Liver (tissue), 9 donors: Measurements from ENCODE around the gene SGMS1. TPM values are rescaled to one million over a fixed set of nuclear protein-coding genes. Genes with fewer than 3 reads are reported as not detected.

Experiments used
- DNase-seq: peaks from one replicate; pipeline ENCODE4 v3.0.0-alpha.2; 2017; ENCODE audit warnings: low spot score
- H3K27ac ChIP-seq, 2 donors: one replicate each; pipeline ENCODE4 v1.7.0; 2013; ENCODE audit warnings: inconsistent platforms in 2 of 2, low read length in 2 of 2, control low read depth in 1 of 2, low read depth in 1 of 2, mild to moderate bottlenecking in 1 of 2
- H3K27me3 ChIP-seq, 4 donors: one replicate each; pipeline versions ENCODE4 v1.6.1 to v1.7.0; 2013; ENCODE audit warnings: low read length in 3 of 4, inconsistent platforms in 1 of 4, mild to moderate bottlenecking in 1 of 4, moderate library complexity in 1 of 4; ENCODE audit not compliant: control insufficient read depth in 4 of 4, insufficient read depth in 4 of 4
- H3K36me3 ChIP-seq, 4 donors: one replicate each; pipeline versions ENCODE4 v1.6.1 to v1.7.0; 2013; ENCODE audit warnings: low read length in 3 of 4, mild to moderate bottlenecking in 3 of 4, low read depth in 1 of 4, moderate library complexity in 1 of 4; ENCODE audit not compliant: control insufficient read depth in 4 of 4, insufficient read depth in 3 of 4
- H3K4me1 ChIP-seq, 4 donors: one replicate each; pipeline versions ENCODE4 v1.6.1 to v1.7.0; 2013; ENCODE audit warnings: low read length in 3 of 4, mild to moderate bottlenecking in 3 of 4, moderate library complexity in 1 of 4; ENCODE audit not compliant: control insufficient read depth in 4 of 4, insufficient read depth in 4 of 4
- H3K4me3 ChIP-seq, 3 donors: one replicate each; pipeline versions ENCODE4 v1.6.1 to v1.7.0; 2013; ENCODE audit warnings: low read length in 3 of 3, control low read depth in 1 of 3, low read depth in 1 of 3, mild to moderate bottlenecking in 1 of 3
- H3K9ac ChIP-seq, 2 donors: one replicate each; pipeline ENCODE4 v1.7.0; 2013; ENCODE audit warnings: low read length in 2 of 2, mild to moderate bottlenecking in 2 of 2, moderate library complexity in 2 of 2, control low read depth in 1 of 2, low read depth in 1 of 2
- H3K9me3 ChIP-seq, 4 donors: one replicate each; pipeline versions ENCODE4 v1.6.1 to v1.7.0; 2013; ENCODE audit warnings: low read length in 3 of 4; ENCODE audit not compliant: control insufficient read depth in 4 of 4
- EGR1 ChIP-seq, 2 donors: IDR thresholded peaks; 2 replicates each; pipeline ENCODE4 v1.6.1; 2016 to 2018; ENCODE audit warnings: antibody characterized with exemption in 2 of 2, low read depth in 2 of 2
- FOXA1 ChIP-seq: IDR thresholded peaks from 2 replicates; pipeline ENCODE4 v1.6.1; 2016; ENCODE audit warnings: antibody characterized with exemption
- FOXA2 ChIP-seq: IDR thresholded peaks from 2 replicates; pipeline ENCODE4 v1.6.1; 2016; ENCODE audit warnings: antibody characterized with exemption
- GABPA ChIP-seq, 2 donors: IDR thresholded peaks in 1 of 2; conservative IDR thresholded peaks in 1 of 2; 2 replicates each; pipeline ENCODE4 v1.6.1; 2016; ENCODE audit warnings: antibody characterized with exemption in 2 of 2, mild to moderate bottlenecking in 1 of 2, moderate library complexity in 1 of 2
- HNF4A ChIP-seq, 2 donors: conservative IDR thresholded peaks; 2 replicates each; pipeline ENCODE4 v1.6.1; 2016; ENCODE audit warnings: antibody characterized with exemption in 2 of 2, mild to moderate bottlenecking in 2 of 2
- HNF4G ChIP-seq: IDR thresholded peaks from 2 replicates; pipeline ENCODE4 v1.6.1; 2016; ENCODE audit warnings: antibody characterized with exemption
- JUND ChIP-seq, 2 donors: IDR thresholded peaks; 2 replicates each; pipeline ENCODE4 v1.6.1; 2016; ENCODE audit warnings: antibody characterized with exemption in 2 of 2
- NR2F2 ChIP-seq: IDR thresholded peaks from 2 replicates; pipeline ENCODE4 v1.6.1; 2016; ENCODE audit warnings: antibody characterized with exemption
- RXRA ChIP-seq, 2 donors: IDR thresholded peaks; 2 replicates each; pipeline ENCODE4 v1.6.1; 2017 to 2018; ENCODE audit warnings: antibody characterized with exemption in 2 of 2, mild to moderate bottlenecking in 1 of 2
- TAF1 ChIP-seq: conservative IDR thresholded peaks from 2 replicates; pipeline ENCODE4 v1.6.1; 2016; ENCODE audit warnings: antibody characterized with exemption, mild to moderate bottlenecking
- YY1 ChIP-seq: IDR thresholded peaks from 2 replicates; pipeline ENCODE4 v1.6.1; 2016; ENCODE audit warnings: antibody characterized with exemption, mild to moderate bottlenecking
- WGBS: extraction: QIAGEN DNeasy Blood & Tissue Kit; methylation state at CpG from one replicate; pipeline ENCODE4 v1.1.7; 2013; 5-methylcytosine and 5-hydroxymethylcytosine counted together
- polyA plus RNA-seq, 2 donors: library from polyadenylated mRNA; stranded (reverse) in 1 of 2; unstranded in 1 of 2; fragments of 200-250 nt in 1 of 2; fragments of >200 nt in 1 of 2; fragmentation: Nextera tagmentation in 1 of 2; extraction: Ambion mirVana in 1 of 2; gene quantifications; one replicate each; pipeline versions ENCODE4 v1.2.1 to v1.2.3, GENCODE V29; 2013 to 2015
- total RNA-seq, 2 donors: library from RNA; depleted of rRNA; stranded (reverse); fragments of >200 nt; gene quantifications; one replicate each; pipeline ENCODE4 v1.2.3, GENCODE V29; 2014
- TF ChIP-seq, protein P1 (sequence below): IDR thresholded peaks from 2 replicates; pipeline ENCODE4 v1.6.1; 2016; ENCODE audit warnings: antibody characterized with exemption
- TF ChIP-seq, protein P2 (sequence below): IDR thresholded peaks from 2 replicates; pipeline ENCODE4 v1.6.1; 2016; ENCODE audit warnings: antibody characterized with exemption, mild to moderate bottlenecking
- TF ChIP-seq, protein P3 (sequence below): IDR thresholded peaks from 2 replicates; pipeline ENCODE4 v1.6.1; 2016; ENCODE audit warnings: antibody characterized with exemption
- TF ChIP-seq, protein P4 (sequence below): IDR thresholded peaks from 2 replicates; pipeline ENCODE4 v1.6.1; 2016; ENCODE audit warnings: antibody characterized with exemption
- TF ChIP-seq, protein P5 (sequence below): fragments of 150-350 bp; IDR thresholded peaks from 2 replicates; pipeline ENCODE4 v1.5.1; 2017; ENCODE audit warnings: improper control_type of control experiment, low read depth, low read length; ENCODE audit not compliant: missing input control
- donor health status: healthy.
- donor health status: healthy.
- donor health status: healthy.
- donor health status: healthy.
- donor health status: healthy.

The SGMS1 gene
- total and polyA plus RNA-seq, 4 donors = 6.8 to 98.2 (median 21.1) TPM

DNA sequence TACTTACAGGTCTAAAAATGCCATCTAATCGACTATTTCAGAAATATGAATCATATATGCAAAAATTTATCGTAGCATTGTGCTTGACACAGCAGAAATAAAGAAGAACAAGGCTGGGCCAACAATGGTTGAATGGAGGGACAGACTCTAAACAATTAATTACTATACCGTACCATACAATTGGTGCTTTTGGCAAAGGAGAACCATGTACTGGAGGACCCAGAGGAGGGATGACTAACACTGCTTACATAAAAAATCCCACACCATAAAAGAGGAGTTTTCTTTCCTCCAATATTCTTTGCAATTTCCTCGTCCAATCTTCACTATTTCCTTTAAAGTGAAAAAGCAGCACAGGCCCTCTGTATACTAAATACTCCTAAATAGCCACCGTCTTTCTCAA lies 94.1 kb downstream of the SGMS1 start:
- H3K9me3 ChIP-seq = no peaks in the 10 kb centered on the region
- no peak overlapping the region for H3K4me3 ChIP-seq
- WGBS = 94% methylated on average over 5 of the region's 5 CpGs
- DNase-seq = no peak
- no peak overlapping the region for H3K9ac ChIP-seq
- H3K4me1 ChIP-seq = no peaks in the 10 kb centered on the region
- no peak for TF ChIP-seq NR2F2
- TF ChIP-seq JUND (IDR thresholded peaks at IDR 0.05) = no peak
- TF ChIP-seq, protein P1, sequence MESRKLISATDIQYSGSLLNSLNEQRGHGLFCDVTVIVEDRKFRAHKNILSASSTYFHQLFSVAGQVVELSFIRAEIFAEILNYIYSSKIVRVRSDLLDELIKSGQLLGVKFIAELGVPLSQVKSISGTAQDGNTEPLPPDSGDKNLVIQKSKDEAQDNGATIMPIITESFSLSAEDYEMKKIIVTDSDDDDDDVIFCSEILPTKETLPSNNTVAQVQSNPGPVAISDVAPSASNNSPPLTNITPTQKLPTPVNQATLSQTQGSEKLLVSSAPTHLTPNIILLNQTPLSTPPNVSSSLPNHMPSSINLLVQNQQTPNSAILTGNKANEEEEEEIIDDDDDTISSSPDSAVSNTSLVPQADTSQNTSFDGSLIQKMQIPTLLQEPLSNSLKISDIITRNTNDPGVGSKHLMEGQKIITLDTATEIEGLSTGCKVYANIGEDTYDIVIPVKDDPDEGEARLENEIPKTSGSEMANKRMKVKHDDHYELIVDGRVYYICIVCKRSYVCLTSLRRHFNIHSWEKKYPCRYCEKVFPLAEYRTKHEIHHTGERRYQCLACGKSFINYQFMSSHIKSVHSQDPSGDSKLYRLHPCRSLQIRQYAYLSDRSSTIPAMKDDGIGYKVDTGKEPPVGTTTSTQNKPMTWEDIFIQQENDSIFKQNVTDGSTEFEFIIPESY = no peak
- TF ChIP-seq FOXA2 = no peak
- no peak for TF ChIP-seq FOXA1
- no peak for TF ChIP-seq YY1
- TF ChIP-seq RXRA (IDR thresholded peaks at IDR 0.05) = no peak
- TF ChIP-seq, protein P2, sequence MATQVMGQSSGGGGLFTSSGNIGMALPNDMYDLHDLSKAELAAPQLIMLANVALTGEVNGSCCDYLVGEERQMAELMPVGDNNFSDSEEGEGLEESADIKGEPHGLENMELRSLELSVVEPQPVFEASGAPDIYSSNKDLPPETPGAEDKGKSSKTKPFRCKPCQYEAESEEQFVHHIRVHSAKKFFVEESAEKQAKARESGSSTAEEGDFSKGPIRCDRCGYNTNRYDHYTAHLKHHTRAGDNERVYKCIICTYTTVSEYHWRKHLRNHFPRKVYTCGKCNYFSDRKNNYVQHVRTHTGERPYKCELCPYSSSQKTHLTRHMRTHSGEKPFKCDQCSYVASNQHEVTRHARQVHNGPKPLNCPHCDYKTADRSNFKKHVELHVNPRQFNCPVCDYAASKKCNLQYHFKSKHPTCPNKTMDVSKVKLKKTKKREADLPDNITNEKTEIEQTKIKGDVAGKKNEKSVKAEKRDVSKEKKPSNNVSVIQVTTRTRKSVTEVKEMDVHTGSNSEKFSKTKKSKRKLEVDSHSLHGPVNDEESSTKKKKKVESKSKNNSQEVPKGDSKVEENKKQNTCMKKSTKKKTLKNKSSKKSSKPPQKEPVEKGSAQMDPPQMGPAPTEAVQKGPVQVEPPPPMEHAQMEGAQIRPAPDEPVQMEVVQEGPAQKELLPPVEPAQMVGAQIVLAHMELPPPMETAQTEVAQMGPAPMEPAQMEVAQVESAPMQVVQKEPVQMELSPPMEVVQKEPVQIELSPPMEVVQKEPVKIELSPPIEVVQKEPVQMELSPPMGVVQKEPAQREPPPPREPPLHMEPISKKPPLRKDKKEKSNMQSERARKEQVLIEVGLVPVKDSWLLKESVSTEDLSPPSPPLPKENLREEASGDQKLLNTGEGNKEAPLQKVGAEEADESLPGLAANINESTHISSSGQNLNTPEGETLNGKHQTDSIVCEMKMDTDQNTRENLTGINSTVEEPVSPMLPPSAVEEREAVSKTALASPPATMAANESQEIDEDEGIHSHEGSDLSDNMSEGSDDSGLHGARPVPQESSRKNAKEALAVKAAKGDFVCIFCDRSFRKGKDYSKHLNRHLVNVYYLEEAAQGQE = no peak
- no peak for TF ChIP-seq GABPA (IDR thresholded peaks at IDR 0.05 in 1 of 2, conservative IDR thresholded peaks at IDR 0.05 in 1 of 2)
- TF ChIP-seq TAF1 = no peak
- TF ChIP-seq, protein P3, sequence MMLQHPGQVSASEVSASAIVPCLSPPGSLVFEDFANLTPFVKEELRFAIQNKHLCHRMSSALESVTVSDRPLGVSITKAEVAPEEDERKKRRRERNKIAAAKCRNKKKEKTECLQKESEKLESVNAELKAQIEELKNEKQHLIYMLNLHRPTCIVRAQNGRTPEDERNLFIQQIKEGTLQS = no peak
- H3K27ac ChIP-seq = no peak overlapping the region
- no peaks in the 10 kb centered on the region for H3K27me3 ChIP-seq
- H3K36me3 ChIP-seq = no peaks in the 10 kb centered on the region

DNA sequence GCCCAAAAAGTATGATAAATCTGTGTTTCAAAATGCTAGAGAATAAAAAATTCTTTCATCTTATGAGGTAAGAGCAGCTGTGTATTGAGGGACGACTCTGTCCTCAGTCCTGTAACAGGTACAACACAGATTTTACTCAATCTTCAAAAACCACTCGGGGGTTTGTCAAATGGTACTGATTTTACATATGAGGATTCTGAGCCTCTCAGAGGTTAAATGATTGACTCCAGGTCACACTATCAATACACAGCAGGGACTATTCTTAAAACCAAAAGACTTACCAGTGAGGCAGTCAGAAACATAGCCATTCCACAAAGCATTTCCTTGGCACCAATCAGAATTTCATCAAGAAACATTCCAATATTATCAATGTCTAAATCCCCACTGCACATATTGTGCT lies 95.5 kb downstream of the SGMS1 start:
- H3K9me3 ChIP-seq = no peaks in the 10 kb centered on the region
- no peak overlapping the region for H3K9ac ChIP-seq
- H3K27me3 ChIP-seq = no peaks in the 10 kb centered on the region
- DNase-seq = no peak
- 96% methylated on average over 2 of the region's 2 CpGs for WGBS
- H3K36me3 ChIP-seq = no peaks in the 10 kb centered on the region
- no peaks in the 10 kb centered on the region for H3K4me1 ChIP-seq
- TF ChIP-seq HNF4G (no peak), HNF4A (conservative IDR thresholded peaks at IDR 0.05) (no peak), EGR1 (IDR thresholded peaks at IDR 0.05; ENCODE audit: low read depth in 2 of 2) (no peak)
- no peak overlapping the region for H3K4me3 ChIP-seq
- no peak overlapping the region for H3K27ac ChIP-seq

DNA sequence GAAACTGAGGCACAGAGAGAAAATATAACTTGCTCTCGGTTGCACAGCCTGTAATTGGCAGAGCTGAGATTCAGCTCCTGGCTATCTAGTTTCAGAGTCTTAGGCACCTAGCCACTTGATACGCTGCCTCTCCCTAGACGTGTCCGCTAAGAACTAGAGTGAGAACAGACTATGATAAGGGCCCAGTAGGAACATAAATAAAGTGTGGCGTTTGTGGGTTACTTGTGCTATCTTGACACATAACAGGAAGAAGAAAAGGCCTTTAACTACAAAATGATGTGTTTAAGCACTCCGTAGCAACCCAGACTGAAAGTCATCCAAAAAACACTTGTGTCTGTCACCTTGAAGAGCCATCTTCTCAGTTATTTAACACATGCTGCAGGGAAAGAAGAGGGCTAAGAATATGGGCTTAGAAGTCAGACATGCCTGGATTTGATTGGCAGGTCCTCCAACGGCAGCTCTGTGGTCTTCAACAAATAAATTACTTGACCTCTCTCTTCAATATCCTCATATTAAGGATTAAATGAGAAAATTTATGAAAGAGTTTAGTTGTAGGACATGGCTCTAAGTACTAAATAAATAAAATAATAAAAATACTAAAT lies 96.2 kb downstream of the SGMS1 start:
- no peaks in the 10 kb centered on the region for H3K27me3 ChIP-seq
- DNase-seq = no peak
- no peaks in the 10 kb centered on the region for H3K36me3 ChIP-seq
- H3K9ac ChIP-seq = no peak overlapping the region
- no peak for TF ChIP-seq YY1
- TF ChIP-seq, protein P3 = no peak
- TF ChIP-seq HNF4G = no peak
- TF ChIP-seq, protein P1 = no peak
- no peak for TF ChIP-seq HNF4A (conservative IDR thresholded peaks at IDR 0.05)
- TF ChIP-seq TAF1 = no peak
- no peak for TF ChIP-seq FOXA2
- no peak for TF ChIP-seq JUND (IDR thresholded peaks at IDR 0.05)
- no peak for TF ChIP-seq GABPA (IDR thresholded peaks at IDR 0.05 in 1 of 2, conservative IDR thresholded peaks at IDR 0.05 in 1 of 2)
- TF ChIP-seq, protein P4, sequence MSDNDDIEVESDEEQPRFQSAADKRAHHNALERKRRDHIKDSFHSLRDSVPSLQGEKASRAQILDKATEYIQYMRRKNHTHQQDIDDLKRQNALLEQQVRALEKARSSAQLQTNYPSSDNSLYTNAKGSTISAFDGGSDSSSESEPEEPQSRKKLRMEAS = no peak
- TF ChIP-seq, protein P5, sequence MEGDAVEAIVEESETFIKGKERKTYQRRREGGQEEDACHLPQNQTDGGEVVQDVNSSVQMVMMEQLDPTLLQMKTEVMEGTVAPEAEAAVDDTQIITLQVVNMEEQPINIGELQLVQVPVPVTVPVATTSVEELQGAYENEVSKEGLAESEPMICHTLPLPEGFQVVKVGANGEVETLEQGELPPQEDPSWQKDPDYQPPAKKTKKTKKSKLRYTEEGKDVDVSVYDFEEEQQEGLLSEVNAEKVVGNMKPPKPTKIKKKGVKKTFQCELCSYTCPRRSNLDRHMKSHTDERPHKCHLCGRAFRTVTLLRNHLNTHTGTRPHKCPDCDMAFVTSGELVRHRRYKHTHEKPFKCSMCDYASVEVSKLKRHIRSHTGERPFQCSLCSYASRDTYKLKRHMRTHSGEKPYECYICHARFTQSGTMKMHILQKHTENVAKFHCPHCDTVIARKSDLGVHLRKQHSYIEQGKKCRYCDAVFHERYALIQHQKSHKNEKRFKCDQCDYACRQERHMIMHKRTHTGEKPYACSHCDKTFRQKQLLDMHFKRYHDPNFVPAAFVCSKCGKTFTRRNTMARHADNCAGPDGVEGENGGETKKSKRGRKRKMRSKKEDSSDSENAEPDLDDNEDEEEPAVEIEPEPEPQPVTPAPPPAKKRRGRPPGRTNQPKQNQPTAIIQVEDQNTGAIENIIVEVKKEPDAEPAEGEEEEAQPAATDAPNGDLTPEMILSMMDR = no peak
- TF ChIP-seq NR2F2 = no peak
- H3K9me3 ChIP-seq = no peaks in the 10 kb centered on the region
- no peak overlapping the region for H3K27ac ChIP-seq
- H3K4me1 ChIP-seq = no peaks in the 10 kb centered on the region
- no peak overlapping the region for H3K4me3 ChIP-seq
- 86% methylated on average over 7 of the region's 7 CpGs for WGBS
